Cerebellar nuclear complex (tissue), 1 donor: ENCODE data around the gene MPST.

Source experiments
- DNase-seq, 2 experiments: peaks; one replicate each; lab custom pipeline; 2025; lab: John Stamatoyannopoulos, UW

The MPST gene

DNA sequence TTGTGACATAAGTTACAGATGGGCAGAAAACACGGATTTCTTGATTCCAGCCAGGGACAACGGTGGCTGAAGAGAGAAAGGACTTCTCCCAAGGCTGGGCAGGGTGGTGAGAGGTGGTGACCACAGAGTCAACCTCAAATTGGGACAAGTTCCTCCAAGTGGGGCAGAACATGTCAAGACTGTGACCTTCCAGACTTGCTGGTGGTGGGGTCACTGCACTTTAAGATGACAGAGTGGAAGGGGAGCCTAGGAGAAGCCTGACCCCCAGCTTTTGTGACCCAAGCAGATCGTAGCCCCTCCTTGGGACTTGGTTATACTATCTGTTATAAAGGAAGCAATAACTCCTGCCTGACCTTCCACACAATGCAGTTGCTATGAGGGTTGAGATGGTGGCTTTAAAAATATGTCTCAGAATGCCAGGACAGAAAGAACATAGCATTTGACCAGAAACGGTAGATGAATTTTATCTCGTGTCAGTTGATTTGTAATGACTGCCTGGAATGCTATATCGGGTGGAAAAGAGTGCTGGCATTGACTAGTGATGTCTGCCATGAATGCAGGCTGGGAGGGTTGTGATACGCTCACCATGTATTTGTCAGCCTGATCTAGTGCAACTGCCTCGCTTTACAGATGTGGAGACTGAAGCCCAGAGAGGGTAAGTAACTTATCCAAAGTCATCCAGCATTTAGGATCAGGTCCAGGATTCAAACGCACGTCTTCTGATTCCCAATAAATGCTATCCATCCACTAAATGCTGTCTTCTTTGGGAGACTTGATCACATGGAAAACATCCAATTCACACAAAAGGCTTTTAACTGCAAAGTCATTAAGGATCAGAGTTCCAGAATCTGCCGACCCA lies 18.6 kb upstream of the MPST start:
- no peak for DNase-seq

DNA sequence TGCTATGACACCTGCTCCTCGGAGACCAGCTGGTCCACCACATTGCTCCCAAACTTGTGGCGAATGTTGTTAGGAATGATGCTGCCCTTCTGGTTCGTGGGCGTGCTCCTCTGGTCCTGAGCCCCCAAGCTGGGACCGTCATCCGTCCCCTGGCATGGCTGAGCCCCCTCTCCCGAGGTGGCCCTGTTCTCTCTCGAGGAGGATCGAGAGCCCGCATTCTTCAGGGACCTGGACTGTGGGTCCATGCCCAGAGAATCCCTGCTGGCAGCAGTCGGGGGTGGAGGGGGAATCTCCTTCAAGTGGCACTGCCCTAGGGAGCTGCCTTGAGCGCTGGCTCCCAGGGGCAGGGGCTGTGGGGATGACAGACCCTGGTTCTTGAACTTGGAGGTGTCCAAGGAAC lies 17.7 kb upstream of the MPST start:
- no peak for DNase-seq

GRCh38 chr22:37002633-37003032 lies 16.9 kb upstream of the MPST start:
- DNase-seq = no peak

DNA sequence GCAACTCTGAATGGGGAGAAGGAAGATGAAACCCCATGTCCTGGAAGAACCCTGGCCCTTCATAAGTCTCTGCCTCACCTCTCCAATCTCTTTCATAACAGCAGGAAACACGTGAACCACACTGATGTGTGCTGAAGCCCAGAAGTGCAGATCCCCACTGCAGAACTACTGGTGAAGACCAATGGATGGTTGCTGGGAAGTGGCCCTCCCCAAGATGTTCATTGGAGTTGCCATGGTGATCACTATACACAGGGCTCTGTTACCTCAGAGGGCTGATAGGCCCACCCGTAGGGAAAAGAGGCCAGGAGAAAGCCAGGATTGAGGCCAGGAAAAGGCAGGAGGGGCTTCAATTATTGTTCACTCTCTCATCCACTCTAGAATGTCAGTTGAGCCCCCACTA lies 11.9 kb upstream of the MPST start:
- DNase-seq = no peak

DNA sequence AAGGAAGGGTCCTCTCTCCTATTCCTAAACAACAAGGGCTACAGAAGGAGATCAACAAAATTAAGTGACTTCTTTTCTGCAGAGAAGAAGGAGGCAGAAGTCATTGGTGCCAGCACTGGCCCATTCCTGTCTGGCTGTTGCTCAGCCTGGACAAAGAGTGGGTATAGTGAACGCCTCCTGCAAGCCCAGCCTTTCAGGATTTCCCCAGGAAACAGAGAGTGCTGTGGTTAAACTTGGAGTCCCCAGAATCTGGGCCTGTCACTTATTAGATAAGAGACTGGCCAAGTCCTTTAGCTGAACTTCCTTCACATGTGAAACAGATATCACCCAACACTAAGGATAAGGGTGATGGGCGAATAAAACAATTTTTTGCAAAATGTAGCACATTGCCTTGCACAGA lies 11.2 kb upstream of the MPST start:
- DNase-seq = no peak

GRCh38 chr22:37009490-37009889 lies 10.1 kb upstream of the MPST start:
- no peak for DNase-seq

DNA sequence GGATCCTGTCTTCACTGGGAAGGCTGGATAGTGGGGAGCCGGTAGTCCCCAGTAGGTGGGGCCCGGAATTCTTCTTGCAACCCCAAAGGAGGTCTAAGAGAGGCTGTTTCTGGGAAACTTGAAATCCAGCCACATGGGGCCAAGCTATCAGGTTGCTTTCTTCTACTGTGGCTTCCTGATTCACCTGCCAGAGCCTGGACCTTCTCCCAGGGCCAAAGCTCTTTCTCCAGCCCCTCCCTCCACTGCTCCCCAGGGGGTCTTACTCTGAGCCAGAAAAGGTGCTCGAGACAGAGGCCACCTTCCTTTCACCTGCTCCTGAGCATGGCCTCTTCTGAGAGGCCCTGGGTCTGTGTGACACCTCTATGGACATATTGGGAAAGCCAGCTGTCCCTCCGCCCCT lies 9.4 kb upstream of the MPST start:
- DNase-seq = no peak

- no peak for DNase-seq
These were observed 8.6 kb upstream of the MPST start for GRCh38 chr22:37010976-37011375.

DNA sequence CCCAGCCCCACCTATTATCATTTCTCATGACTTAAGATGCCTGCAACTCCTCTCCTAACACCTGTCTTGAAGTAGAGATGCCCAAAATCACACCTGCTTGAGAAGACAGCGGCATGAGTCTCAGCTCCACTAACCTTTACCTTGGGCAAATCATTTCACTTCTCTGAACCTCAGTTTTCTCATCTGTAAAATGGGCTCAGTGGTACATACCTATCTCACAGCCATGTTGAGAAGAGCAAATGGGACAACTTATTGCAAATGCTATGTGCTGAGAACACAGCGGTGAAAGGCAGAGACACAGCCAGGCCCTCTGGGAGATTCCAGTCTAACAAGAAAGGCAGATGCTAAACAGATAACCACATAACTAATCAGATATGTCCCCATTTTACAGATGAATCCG lies 8.1 kb upstream of the MPST start:
- no peak for DNase-seq

GRCh38 chr22:37012262-37012904 lies 7.2 kb upstream of the MPST start:
- DNase-seq = no peak

- DNase-seq = no peak
These were observed 6.6 kb upstream of the MPST start for GRCh38 chr22:37012956-37013355.

GRCh38 chr22:37014415-37014806 lies 5.1 kb upstream of the MPST start:
- DNase-seq = no peak

- no peak for DNase-seq
These were observed 4.5 kb upstream of the MPST start for GRCh38 chr22:37014835-37015586.

GRCh38 chr22:37015587-37015878 lies 4.0 kb upstream of the MPST start:
- no peak for DNase-seq

GRCh38 chr22:37016134-37016910 lies 3.2 kb upstream of the MPST start:
- no peak for DNase-seq

GRCh38 chr22:37017356-37017755 lies 2.2 kb upstream of the MPST start:
- DNase-seq = no peak

GRCh38 chr22:37018086-37018814 lies 1.3 kb upstream of the MPST start:
- no peak for DNase-seq

- no peak for DNase-seq
These were observed 680 bp upstream of the MPST start for GRCh38 chr22:37018815-37019308.

- DNase-seq = no peak
These were observed 594 bp downstream of the MPST start for GRCh38 chr22:37020192-37020479.

DNA sequence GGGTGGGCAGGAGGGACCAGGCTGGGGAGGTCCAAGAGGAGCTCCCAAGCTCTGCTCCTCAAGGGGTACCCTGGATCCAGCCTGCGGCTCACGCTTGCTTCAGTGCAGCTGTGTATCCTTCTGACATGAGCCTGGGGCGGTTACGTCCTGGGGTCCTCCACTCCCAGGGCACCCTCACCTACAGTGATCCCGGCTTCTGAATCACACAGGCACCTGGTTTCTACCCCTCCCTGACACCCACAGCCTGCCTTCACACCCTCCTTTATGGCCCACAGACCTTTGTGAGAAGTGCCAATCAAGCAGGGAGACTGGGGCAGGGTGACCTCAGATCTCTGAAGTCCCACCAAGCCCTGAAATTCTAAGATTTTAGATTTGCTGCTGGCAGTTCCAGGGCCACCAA lies 1.5 kb downstream of the MPST start:
- DNase-seq = no peak

DNA sequence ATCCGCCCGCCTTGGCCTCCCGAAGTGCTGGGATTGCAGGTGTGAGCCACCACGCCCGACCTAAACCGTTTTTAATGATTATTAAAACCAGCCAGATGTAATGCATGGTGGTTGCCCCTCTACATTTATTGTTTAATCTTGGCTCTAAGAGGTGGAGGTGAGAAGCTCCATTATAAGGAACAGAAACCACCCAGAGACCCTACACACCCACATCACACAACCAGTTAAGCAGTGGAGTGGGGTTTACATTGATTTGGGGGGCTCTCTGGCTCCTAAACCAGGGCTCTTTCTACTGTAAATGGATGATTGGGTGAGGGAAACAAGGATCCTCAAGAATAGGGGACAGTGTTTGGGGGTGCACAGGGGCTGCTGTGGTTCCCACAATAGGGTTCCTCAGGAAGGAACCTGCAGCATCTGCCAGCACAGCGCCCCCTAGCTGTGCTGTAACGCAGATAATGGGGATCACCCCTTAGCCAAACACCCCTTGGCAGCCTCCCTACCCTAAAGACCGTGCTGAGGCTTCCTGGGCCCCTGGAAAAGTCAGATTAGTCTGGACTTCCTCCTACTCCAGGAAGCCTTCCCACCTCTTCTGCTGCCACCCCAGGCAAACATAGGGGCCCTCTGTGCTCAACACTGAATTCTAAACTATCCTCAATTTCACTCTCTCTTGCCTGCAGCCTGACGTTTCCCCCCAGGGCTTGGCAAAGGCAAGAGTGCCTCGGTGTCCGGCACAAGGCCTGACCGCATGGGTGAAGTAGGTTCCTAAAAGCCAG lies 2.4 kb downstream of the MPST start:
- DNase-seq = no peak
